GM19025 (cell line): ENCODE measurements around the gene APC.
"Not testable (repeated sequence)": the region's sequence is repeated elsewhere in the genome, so short reads cannot be mapped to it uniquely, and the experiment has no call there.

ENCODE experiments used
- ATAC-seq: cut with Tn5 transposase; IDR thresholded peaks from one replicate; pipeline ENCODE4 v1.9.1; 2021; ENCODE audit warnings: mild to moderate bottlenecking, low read depth, moderate library complexity; ENCODE audit not compliant: unreplicated experiment

APC gene

GRCh38 chr5:112713206-112713605, 24.5 kb upstream of the APC start:
- no peak for ATAC-seq

- ATAC-seq: not testable (repeated sequence)
Measured at GRCh38 chr5:112716895-112717294, 20.8 kb upstream of the APC start.

- no peak for ATAC-seq
Measured at GRCh38 chr5:112717506-112718082, 20.1 kb upstream of the APC start.

- no peak for ATAC-seq
Measured at GRCh38 chr5:112718344-112718743, 19.3 kb upstream of the APC start.

DNA sequence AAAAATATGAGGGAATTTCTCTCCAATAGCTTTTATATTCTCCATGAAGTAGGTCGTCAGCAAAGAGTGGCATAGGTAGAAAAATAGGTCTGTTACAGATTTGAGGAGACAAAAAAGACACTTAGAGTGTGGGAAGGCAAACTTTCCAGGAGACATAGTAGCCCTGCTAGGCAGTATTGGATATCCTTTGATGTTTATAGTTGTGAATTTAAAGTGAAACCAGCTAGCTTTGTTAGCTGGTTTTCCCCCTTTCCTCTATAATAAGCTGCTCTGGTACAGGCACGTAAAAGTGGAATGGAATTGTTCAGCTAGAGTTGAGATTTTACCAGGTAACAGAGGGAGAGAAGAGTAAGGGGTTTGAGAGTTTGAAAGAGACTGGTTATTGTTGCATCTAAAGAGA, 17.1 kb upstream of the APC start:
- ATAC-seq: no peak

GRCh38 chr5:112724901-112725300, 12.8 kb upstream of the APC start:
- no peak for ATAC-seq

- ATAC-seq: no peak
Measured at GRCh38 chr5:112729630-112730029, 8.1 kb upstream of the APC start.

DNA sequence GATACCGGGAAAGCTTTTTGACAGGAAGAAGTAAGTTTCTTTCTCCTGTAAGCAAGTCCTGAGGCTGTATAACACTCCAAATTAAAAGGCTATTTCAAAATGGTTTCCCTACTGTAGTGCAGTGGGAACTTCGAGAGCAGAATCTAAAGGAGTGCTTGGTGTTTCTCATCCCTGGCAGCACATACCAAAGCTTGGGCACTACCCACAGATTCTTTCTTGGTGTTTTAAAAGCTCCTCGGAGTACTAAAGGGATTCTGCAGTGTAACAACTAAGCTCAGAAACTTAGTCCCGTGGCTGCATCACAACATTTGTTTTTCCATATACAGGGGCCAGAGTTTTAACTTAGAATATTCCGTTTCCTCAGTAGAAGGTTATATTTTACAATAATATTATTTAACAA, 5.6 kb upstream of the APC start:
- no peak for ATAC-seq

DNA sequence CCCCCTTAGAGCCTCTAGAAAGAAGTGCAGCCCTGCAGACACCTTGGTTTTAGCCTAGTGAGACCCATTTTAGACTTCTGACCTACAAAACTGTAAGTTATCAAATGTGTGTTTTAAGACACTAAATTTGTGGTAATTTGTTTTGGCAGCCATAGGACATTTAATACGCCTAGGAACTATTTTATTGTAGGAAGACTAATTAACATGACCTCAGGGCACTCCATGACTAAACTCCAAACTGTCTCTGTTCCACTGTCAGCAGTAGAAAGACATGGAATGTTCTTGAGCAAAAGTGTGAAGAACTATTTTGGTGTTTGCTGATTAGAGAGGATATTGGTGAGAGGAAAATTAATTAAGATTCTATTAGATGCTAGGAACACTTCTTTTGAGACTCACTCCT, 4.1 kb upstream of the APC start:
- no peak for ATAC-seq

- ATAC-seq: no peak
Measured at GRCh38 chr5:112734597-112734996, 3.1 kb upstream of the APC start.

- ATAC-seq: no peak
Measured at GRCh38 chr5:112735702-112736101, 2.0 kb upstream of the APC start.

DNA sequence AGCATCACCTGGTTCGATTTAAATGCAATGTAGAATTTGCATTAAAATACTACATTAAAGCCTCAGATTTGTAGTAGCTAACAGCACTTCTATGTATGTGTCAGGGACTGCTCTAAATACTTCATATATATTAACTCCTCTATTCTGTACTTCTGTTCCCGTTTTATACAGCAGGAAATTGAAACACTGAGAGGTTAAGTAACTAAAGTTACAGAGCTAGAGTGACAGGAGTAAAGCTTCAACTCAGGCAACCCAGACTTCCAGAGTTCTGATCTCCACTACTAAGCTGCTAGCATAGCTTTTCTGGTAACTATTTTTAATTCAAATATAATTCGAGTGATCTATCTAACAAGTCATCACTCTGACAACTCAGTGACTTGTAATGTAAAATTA, 619 bp upstream of the APC start:
- ATAC-seq: no peak

- no peak for ATAC-seq
Measured at GRCh38 chr5:112738191-112738560, 491 bp downstream of the APC start.

DNA sequence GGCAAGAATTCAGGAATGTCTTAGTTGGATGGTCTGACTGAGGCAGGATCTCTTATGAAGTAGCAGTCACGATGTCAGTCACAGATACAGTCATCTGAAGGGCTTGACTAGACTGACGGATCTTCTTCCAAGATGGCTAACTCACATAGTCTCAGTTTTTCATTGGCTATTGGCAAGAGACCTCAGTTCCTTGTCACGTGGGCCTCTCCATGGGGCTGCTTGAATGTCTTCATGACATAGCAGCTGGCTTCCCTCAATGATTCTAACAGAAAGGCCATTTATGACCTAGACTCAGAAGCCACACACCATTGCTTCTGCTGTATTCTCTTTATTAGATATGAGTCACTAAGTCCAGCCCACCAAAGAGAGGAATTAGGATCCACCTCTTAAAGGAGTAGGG, 4.7 kb downstream of the APC start:
- no peak for ATAC-seq

GRCh38 chr5:112743631-112744030, 5.9 kb downstream of the APC start:
- ATAC-seq: no peak

GRCh38 chr5:112752335-112752734, 14.7 kb downstream of the APC start:
- no peak for ATAC-seq

DNA sequence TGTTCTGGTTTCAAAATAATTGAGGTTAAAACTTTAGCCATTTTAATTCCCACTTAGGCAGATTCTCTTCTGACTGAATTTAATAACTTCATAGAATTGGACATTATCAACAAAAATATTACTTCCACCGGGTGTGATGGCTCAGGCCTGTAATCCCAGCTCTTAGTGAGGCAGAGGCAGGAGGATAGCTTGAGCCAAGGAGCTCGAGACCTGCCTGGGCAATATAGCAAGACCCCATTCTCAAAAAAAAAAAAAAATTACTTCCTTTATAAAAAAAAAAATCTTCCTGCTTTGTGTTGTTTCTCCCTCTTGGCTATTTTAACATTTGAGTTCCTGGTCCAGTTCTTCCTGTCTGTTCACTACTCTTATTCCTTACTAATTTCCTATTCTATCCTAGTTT, 18.0 kb downstream of the APC start:
- no peak for ATAC-seq

DNA sequence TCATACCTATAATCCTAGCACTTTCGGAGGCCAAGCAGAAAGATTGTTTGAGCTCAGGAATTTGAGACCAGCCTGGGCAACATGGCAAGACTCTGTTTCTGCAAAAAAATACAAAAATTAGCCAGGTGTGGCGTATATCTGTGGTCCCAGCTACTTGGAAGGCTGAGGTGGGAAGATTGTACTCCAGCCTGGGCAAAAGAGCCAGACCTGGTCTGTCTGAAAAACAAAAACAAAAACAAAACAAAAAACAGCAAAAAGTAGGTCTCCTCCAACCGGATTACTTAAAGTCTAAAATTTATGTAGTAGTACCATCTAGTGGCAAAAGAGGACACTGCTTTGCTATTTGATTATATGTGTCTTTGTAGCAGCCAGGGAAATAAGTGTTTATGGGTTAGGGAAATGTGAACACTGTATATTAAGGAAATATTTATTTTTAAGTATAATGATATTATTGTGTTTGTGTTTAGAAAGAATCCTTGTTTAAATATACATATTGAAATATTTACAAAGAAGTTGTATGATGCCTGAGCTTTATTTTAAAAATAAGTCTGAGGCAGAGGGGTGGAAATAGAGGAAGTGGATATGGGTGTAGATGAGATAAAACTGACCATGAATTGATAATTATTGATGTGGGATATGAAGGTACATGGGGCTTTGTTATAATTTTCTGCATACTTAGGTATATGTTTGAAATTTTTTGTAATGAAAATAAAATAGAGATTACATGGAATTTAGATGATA, 20.0 kb downstream of the APC start:
- no peak for ATAC-seq

DNA sequence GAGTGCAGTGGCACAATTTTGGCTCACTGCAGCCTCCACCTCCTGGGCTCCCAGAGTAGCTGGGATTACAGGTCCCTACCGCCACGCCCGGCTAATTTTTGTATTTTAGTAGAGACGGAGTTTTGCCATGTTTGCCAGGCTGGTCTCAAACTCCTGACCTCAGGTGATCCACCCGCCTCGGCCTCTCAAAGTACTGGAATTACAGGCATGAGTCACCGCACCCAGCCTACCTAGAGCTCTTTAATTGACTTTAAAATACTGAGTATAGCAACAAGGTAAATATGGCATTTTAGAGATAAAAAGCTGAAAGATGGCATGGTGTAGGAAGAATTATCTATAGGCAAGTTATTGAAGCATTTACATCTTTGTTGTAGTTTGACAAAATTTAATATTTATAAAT, 21.0 kb downstream of the APC start:
- no peak for ATAC-seq

- no peak for ATAC-seq
Measured at GRCh38 chr5:112762113-112762810, 24.6 kb downstream of the APC start.

DNA sequence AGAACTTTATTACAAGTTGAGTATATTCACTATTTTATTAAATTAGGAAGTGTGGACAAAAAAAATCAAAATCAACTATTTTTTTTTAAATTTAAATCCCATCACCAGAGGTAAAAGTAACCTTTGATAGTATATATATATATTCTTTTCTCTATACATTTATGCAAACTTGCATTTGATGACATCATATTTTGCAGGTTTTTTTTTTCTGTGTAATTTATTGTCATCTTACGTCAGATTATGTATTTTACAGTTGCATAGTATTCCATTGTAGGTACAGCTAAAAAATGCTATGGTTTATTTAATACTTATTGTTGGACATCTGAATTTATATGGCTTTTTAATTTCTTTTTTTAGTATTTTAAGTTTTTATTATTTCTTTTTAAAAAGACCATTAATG, 25.5 kb downstream of the APC start:
- no peak for ATAC-seq

DNA sequence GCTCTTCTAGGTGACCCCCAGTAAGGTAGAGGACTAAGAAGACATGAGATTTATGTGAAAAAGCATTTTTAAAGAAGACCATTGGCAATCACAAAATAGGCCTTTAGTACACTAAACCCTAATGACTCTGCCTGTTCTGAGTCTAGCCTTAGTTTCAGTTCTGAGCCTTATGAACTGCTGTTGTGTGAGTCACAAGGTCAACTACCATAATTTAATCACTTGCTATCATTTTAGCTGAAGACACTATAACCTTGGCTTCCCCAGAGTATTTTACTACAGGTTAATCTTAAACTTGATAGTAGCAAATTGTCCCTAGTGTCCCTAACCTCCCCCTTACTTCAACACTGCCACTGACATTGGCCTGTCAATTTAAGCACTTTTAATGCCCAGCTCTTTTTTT, 34.4 kb downstream of the APC start:
- ATAC-seq: no peak
